K562 (cell line): Measurements from ENCODE around the gene PHLDB2. TPM values are rescaled to one million over a fixed set of nuclear protein-coding genes. Genes with fewer than 3 reads are reported as not detected.
A peak's percentile ranks its signal among the peaks of the same experiment; 100 is the strongest.

Source experiments
- ATAC-seq: fragments of 200-7000 bp; cut with Tn5 transposase; 3 replicates; pipeline ENCODE4 v1.9.1; 2020; ENCODE audit warnings: moderate library complexity
- BruUV-seq: library from RNA; stranded (reverse); fragments of 400-500 nt; replicated peaks from 2 replicates; lab custom pipeline; 2021; lab: Mats Ljungman, UMichigan
- CTCF ChIA-PET: fragments of 300-600 bp; formaldehyde crosslinking; extraction: SDS; loops from one replicate; lab custom pipeline; 2021; ENCODE audit warnings: low intra/inter-chr PET ratio; lab: Yijun Ruan, JAX
- POLR2A ChIA-PET: fragments of 300-600, 350-650 bp; sonication (Branson Sonifier 250); formaldehyde crosslinking; extraction: SDS; loops from one replicate; lab custom pipeline; 2021; ENCODE audit warnings: antibody characterized with exemption, inconsistent platforms; lab: Yijun Ruan, JAX
- DNase-seq, 4 experiments: peaks; one replicate each; pipeline versions ENCODE4 v3.0.0 to v3.0.0-alpha.2; 2011 to 2018; ENCODE audit warnings: low spot score in 3 of 4, mixed read lengths in 3 of 4; ENCODE audit errors: extremely low read depth in 1 of 4
- FAIRE-seq: peaks from 2 replicates; lab custom pipeline; 2011; peaks lifted over from hg19 to GRCh38; lab: Jason Lieb, UNC
- H2AFZ ChIP-seq: 2 replicates; pipeline ENCODE4 v1.6.0; 2011; ENCODE audit warnings: low read depth, low read length, control low read depth, inconsistent platforms
- H3K27ac ChIP-seq: fragments of 200-600 bp; 3 replicates; pipeline ENCODE4 v1.8.0; 2011; ENCODE audit warnings: low read depth, mild to moderate bottlenecking, control low read depth, inconsistent platforms, low read length, moderate library complexity, mixed read lengths; ENCODE audit errors: extremely low read depth
- H3K27me3 ChIP-seq, 2 experiments: fragments of 300-600 bp in 1 of 2; 2 replicates in 1 of 2; 3 replicates in 1 of 2; pipeline versions ENCODE4 v1.6.0 to v1.8.0; 2011; ENCODE audit warnings: inconsistent platforms in 2 of 2, low read length in 2 of 2, mild to moderate bottlenecking in 1 of 2, mixed read lengths in 1 of 2, moderate library complexity in 1 of 2; ENCODE audit not compliant: control insufficient read depth in 2 of 2, insufficient read depth in 2 of 2
- H3K36me3 ChIP-seq: fragments of 300-600 bp; 3 replicates; pipeline ENCODE4 v1.8.0; 2011; ENCODE audit warnings: mild to moderate bottlenecking, low read length, inconsistent platforms; ENCODE audit not compliant: control insufficient read depth, insufficient read depth
- H3K4me1 ChIP-seq, 2 experiments: fragments of 200-600 bp in 1 of 2; replicated peaks in 1 of 2; 2 replicates in 1 of 2; 3 replicates in 1 of 2; pipeline versions ENCODE4 v1.5.1 to v1.8.0; 2011; ENCODE audit warnings: inconsistent platforms in 2 of 2, low read length in 2 of 2, mild to moderate bottlenecking in 1 of 2, mixed read lengths in 1 of 2, moderate library complexity in 1 of 2; ENCODE audit not compliant: control insufficient read depth in 2 of 2, insufficient read depth in 2 of 2
- H3K4me2 ChIP-seq: 2 replicates; pipeline ENCODE4 v1.6.1; 2011; ENCODE audit warnings: low read length, control low read depth, inconsistent platforms, mixed read lengths; ENCODE audit not compliant: insufficient read depth
- H3K4me3 ChIP-seq: fragments of 200-600 bp; sonication (generic), shearing (Covaris generic); 2 replicates; pipeline ENCODE4 v1.5.1; 2016; ENCODE audit warnings: control low read depth, inconsistent platforms
- H3K79me2 ChIP-seq: fragments of 200-600 bp; 3 replicates; pipeline ENCODE4 v1.8.0; 2011; ENCODE audit warnings: low read length, inconsistent platforms; ENCODE audit not compliant: control insufficient read depth, insufficient read depth
- H3K9ac ChIP-seq, 2 experiments: 2 replicates each; pipeline versions ENCODE4 v1.6.0 to v1.6.1; 2011; ENCODE audit warnings: low read depth in 2 of 2, low read length in 2 of 2, control low read depth in 1 of 2, inconsistent platforms in 1 of 2, mild to moderate bottlenecking in 1 of 2, mixed read lengths in 1 of 2; ENCODE audit not compliant: insufficient read depth in 1 of 2
- H3K9me1 ChIP-seq: one replicate; pipeline ENCODE4 v1.6.0; 2011; ENCODE audit warnings: inconsistent platforms, mild to moderate bottlenecking, low read length, moderate library complexity; ENCODE audit not compliant: control insufficient read depth, insufficient read depth
- H3K9me3 ChIP-seq: replicated peaks from 2 replicates; pipeline ENCODE4 v1.5.1; 2011; ENCODE audit warnings: low read depth, low read length, inconsistent platforms; ENCODE audit not compliant: control insufficient read depth, insufficient read depth
- H4K20me1 ChIP-seq: replicated peaks from 2 replicates; pipeline ENCODE4 v1.6.1; 2011; ENCODE audit warnings: low read length, inconsistent platforms, mixed read lengths; ENCODE audit not compliant: control insufficient read depth, insufficient read depth
- ATF1 ChIP-seq, 2 experiments: fragments of 450-650 bp in 1 of 2; IDR thresholded peaks; 2 replicates each; pipeline ENCODE4 v1.6.1; 2016; ENCODE audit warnings: missing compliant biosample characterization in 1 of 2, missing genetic modification characterization in 1 of 2
- BDP1 ChIP-seq: IDR thresholded peaks from 3 replicates; pipeline ENCODE4 v1.6.1; 2011; ENCODE audit not compliant: insufficient read length, insufficient read depth
- DDX20 ChIP-seq: fragments of 450-650 bp; IDR thresholded peaks from 2 replicates; pipeline ENCODE4 v1.6.1; 2016; ENCODE audit warnings: missing genetic modification characterization, low read depth, mild to moderate bottlenecking, missing compliant biosample characterization, moderate library complexity
- ELK3 ChIP-seq: fragments of 450-650 bp; formaldehyde crosslinking; IDR thresholded peaks from 2 replicates; pipeline ENCODE4 v1.4.0; 2020; ENCODE audit warnings: mild to moderate bottlenecking
- HSF4 ChIP-seq: fragments of 250-450 bp; sonication (Bioruptor Pico); IDR thresholded peaks from 2 replicates; pipeline ENCODE4 v2.1.2; 2022; ENCODE audit warnings: mild to moderate bottlenecking, moderate library complexity, borderline replicate concordance
- ID3 ChIP-seq, 2 experiments: fragments of 250-450 bp in 1 of 2; fragments of 450-650 bp in 1 of 2; sonication (Bioruptor Pico) in 1 of 2; IDR thresholded peaks; 2 replicates each; pipeline versions ENCODE4 v1.6.1 to v1.8.0; 2016 to 2021; ENCODE audit warnings: mild to moderate bottlenecking in 2 of 2, moderate library complexity in 2 of 2, missing compliant biosample characterization in 1 of 2, missing genetic modification characterization in 1 of 2
- ILF3 ChIP-seq: fragments of 450-650 bp; IDR thresholded peaks from 2 replicates; pipeline ENCODE4 v1.6.1; 2018; ENCODE audit warnings: antibody characterized with exemption, mild to moderate bottlenecking, moderate library complexity, borderline replicate concordance
- MAZ ChIP-seq, 2 experiments: fragments of 450-650 bp in 1 of 2; sonication (generic) in 1 of 2; formaldehyde crosslinking; IDR thresholded peaks in 1 of 2; conservative IDR thresholded peaks in 1 of 2; 2 replicates each; pipeline versions ENCODE4 v1.4.0 to v1.5.0; 2020; ENCODE audit warnings: mild to moderate bottlenecking in 1 of 2, missing genetic modification reagents in 1 of 2
- MCM7 ChIP-seq, 2 experiments: fragments of 450-650 bp; IDR thresholded peaks; 2 replicates each; pipeline ENCODE4 v1.6.1; 2016 to 2018
- MTF1 ChIP-seq: fragments of 250-450 bp; sonication (Bioruptor Pico); IDR thresholded peaks from 2 replicates; pipeline ENCODE4 v1.9.0; 2021; ENCODE audit warnings: moderate library complexity, mild to moderate bottlenecking, inconsistent platforms, borderline replicate concordance
- PTBP1 ChIP-seq: fragments of 200-400 bp; formaldehyde crosslinking; IDR thresholded peaks from 2 replicates; pipeline ENCODE4 v1.6.1; 2017; ENCODE audit warnings: low read depth, low read length
- PTTG1 ChIP-seq: fragments of 450-650 bp; IDR thresholded peaks from 2 replicates; pipeline ENCODE4 v1.6.1; 2016; ENCODE audit warnings: low read depth, mild to moderate bottlenecking, missing genetic modification characterization, missing compliant biosample characterization
- RAD51 ChIP-seq: fragments of 450-650 bp; IDR thresholded peaks from 2 replicates; pipeline ENCODE4 v1.7.1; 2016; ENCODE audit warnings: low read depth, mild to moderate bottlenecking, borderline replicate concordance
- RBM15 ChIP-seq: fragments of 200-400 bp; formaldehyde crosslinking; IDR thresholded peaks from 2 replicates; pipeline ENCODE4 v1.6.1; 2018; ENCODE audit warnings: mild to moderate bottlenecking, low read length, moderate library complexity; ENCODE audit not compliant: insufficient read depth
- THRAP3 ChIP-seq: fragments of 450-650 bp; IDR thresholded peaks from 2 replicates; pipeline ENCODE4 v1.6.1; 2016; ENCODE audit warnings: mild to moderate bottlenecking, inconsistent platforms, borderline replicate concordance
- ZNF224 ChIP-seq: sonication (generic); formaldehyde crosslinking; IDR thresholded peaks from 2 replicates; pipeline ENCODE4 v1.8.0; 2022; ENCODE audit warnings: mild to moderate bottlenecking, missing genetic modification reagents
- ZNF232 ChIP-seq: sonication (generic); formaldehyde crosslinking; IDR thresholded peaks from 2 replicates; pipeline ENCODE4 v1.8.0; 2022; ENCODE audit warnings: mild to moderate bottlenecking, missing genetic modification reagents
- ZNF311 ChIP-seq: fragments of 250-450 bp; sonication (Bioruptor Pico); IDR thresholded peaks from 2 replicates; pipeline ENCODE4 v1.4.0; 2020; ENCODE audit warnings: mild to moderate bottlenecking, moderate library complexity
- WGBS: fragments of 100-300 bp; shearing (Covaris generic); methylation state at CpG from one replicate; pipeline ENCODE4 v1.1.6; 2016; ENCODE audit warnings: low coverage, mixed read lengths; ENCODE audit not compliant: insufficient coverage; ENCODE audit errors: missing lambda C conversion rate; 5-methylcytosine and 5-hydroxymethylcytosine counted together
- in situ Hi-C: fragments of 300-500 bp; cut with MboI; formaldehyde crosslinking; loops from 4 replicates; pipeline ENCODE4 v1.15.0; 2018; ENCODE audit warnings: inconsistent platforms, mixed read lengths
- intact Hi-C: fragments of 100-400 bp; cut with micrococcal nuclease; formaldehyde crosslinking; loops from 2 replicates; pipeline ENCODE4 v1.14.2; 2022
- polyA plus RNA-seq, 8 experiments: library from polyadenylated mRNA; depleted of rRNA in 4 of 8; stranded (reverse) in 5 of 8; unstranded in 3 of 8; fragments of >200 nt; fragmentation: Nextera tagmentation in 2 of 8; fragmentation: Illumina TruSeq in 1 of 8; extraction: Ambion mirVana in 2 of 8; extraction: Trizol in 1 of 8; gene quantifications; 2 replicates each; pipeline versions ENCODE4 v1.2.1 to v1.2.3, GENCODE V29; 2011 to 2014; ENCODE audit warnings: inconsistent platforms in 1 of 8, missing spikeins in 1 of 8
- total RNA-seq, 7 experiments: library from RNA; depleted of rRNA in 6 of 7; stranded (reverse); fragments of >200 nt in 6 of 7; fragmentation: Illumina TruSeq in 2 of 7; extraction: Trizol in 2 of 7; gene quantifications; 2 replicates each; pipeline versions ENCODE4 v1.2.1 to v1.2.3, GENCODE V29; 2011 to 2021; ENCODE audit warnings: low replicate concordance in 1 of 7
- TF ChIP-seq, protein P1 (sequence below): fragments of 250-450 bp; sonication (Bioruptor Pico); IDR thresholded peaks from 2 replicates; pipeline ENCODE4 v1.5.0; 2020; ENCODE audit warnings: mild to moderate bottlenecking, borderline replicate concordance

Gene PHLDB2
- total and polyA plus RNA-seq, 9 of the 15 experiments (the other 6 are each of a cell fraction or from before 2014, with no cell fraction given) = 0.04 TPM; not detected in 8

GRCh38 chr3:111971533-111972130, 112.6 kb downstream of the PHLDB2 start:
- CTCF ChIA-PET = no interaction called here
- POLR2A ChIA-PET = no interaction called here
- no peak overlapping the region for H3K4me3 ChIP-seq
- peaks cover 0 to 2% of the 10 kb centered on the region in 2 experiments; a peak in 3 of 5 replicates for H3K27me3 ChIP-seq
- H3K36me3 ChIP-seq = no peaks in the 10 kb centered on the region
- TF ChIP-seq THRAP3 = no peak
- TF ChIP-seq MTF1 (CRISPR knock-in tag) = no peak
- no peak for TF ChIP-seq ZNF232
- TF ChIP-seq ZNF224 = no peak
- no peak for TF ChIP-seq HSF4 (CRISPR knock-in tag)
- no peak for TF ChIP-seq PTBP1
- TF ChIP-seq ATF1 (CRISPR knock-in tag; IDR thresholded peaks at IDR 0.05) = no peak
- no peak for TF ChIP-seq ATF1 (tag; IDR thresholded peaks at IDR 0.05)
- TF ChIP-seq DDX20 (tag) = no peak
- TF ChIP-seq, protein P1, sequence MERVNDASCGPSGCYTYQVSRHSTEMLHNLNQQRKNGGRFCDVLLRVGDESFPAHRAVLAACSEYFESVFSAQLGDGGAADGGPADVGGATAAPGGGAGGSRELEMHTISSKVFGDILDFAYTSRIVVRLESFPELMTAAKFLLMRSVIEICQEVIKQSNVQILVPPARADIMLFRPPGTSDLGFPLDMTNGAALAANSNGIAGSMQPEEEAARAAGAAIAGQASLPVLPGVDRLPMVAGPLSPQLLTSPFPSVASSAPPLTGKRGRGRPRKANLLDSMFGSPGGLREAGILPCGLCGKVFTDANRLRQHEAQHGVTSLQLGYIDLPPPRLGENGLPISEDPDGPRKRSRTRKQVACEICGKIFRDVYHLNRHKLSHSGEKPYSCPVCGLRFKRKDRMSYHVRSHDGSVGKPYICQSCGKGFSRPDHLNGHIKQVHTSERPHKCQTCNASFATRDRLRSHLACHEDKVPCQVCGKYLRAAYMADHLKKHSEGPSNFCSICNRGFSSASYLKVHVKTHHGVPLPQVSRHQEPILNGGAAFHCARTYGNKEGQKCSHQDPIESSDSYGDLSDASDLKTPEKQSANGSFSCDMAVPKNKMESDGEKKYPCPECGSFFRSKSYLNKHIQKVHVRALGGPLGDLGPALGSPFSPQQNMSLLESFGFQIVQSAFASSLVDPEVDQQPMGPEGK = no peak
- no peak for TF ChIP-seq ID3 (CRISPR knock-in tag; IDR thresholded peaks at IDR 0.05)
- TF ChIP-seq ID3 (tag; IDR thresholded peaks at IDR 0.05) = no peak
- TF ChIP-seq ZNF311 (CRISPR knock-in tag) = no peak
- TF ChIP-seq RBM15 = no peak
- no peak for TF ChIP-seq RAD51
- TF ChIP-seq PTTG1 = no peak
- no peak for TF ChIP-seq MAZ (CRISPR knock-in tag; conservative IDR thresholded peaks at IDR 0.05 in 1 of 2, IDR thresholded peaks at IDR 0.05 in 1 of 2)
- no peak for TF ChIP-seq ELK3
- TF ChIP-seq ILF3 = no peak
- TF ChIP-seq BDP1 = no peak
- TF ChIP-seq MCM7 (IDR thresholded peaks at IDR 0.05) = no peak
- TF ChIP-seq, all 486 proteins: peak for 0
- Histone ChIP-seq H2AFZ (peak overlapping the region; percentile 40; the same call in 1 of the 2 replicates), H3K9ac (no peak overlapping the region), H3K9me1 (no peaks in the 10 kb centered on the region), H3K79me2 (no peaks in the 10 kb centered on the region), H4K20me1 (no peaks in the 10 kb centered on the region), H3K4me2 (no peak overlapping the region), H3K4me1 (no peaks in the 10 kb centered on the region), H3K9me3 (no peaks in the 10 kb centered on the region), H3K27ac (no peak overlapping the region)
- in situ Hi-C loops = no loop called here
- FAIRE-seq = no peak
- 2% methylated on average over 11 of the region's 11 CpGs for WGBS
- peak in 1 of 4 experiments; percentile 9 for DNase-seq
- BruUV-seq = no TSS peak
- peak; percentile 61; the same call in 2 of the 3 replicates for ATAC-seq
- intact Hi-C loops = no loop called here
